Activated CD8-positive, alpha-beta T cell treated with anti-CD3 and anti-CD28 coated beads for 36 hours (primary cell): ENCODE results near the gene CTBP2. TPM values are rescaled to one million over a fixed set of nuclear protein-coding genes. Genes with fewer than 3 reads are reported as not detected.

ENCODE experiments used
- ATAC-seq: fragments of 200-7000 bp; cut with Tn5 transposase; one replicate; pipeline ENCODE4 v1.10.0; 2021; ENCODE audit warnings: mild to moderate bottlenecking, moderate library complexity
- CTCF ChIA-PET: fragments of 350-600 bp; sonication (Branson Sonifier 250); formaldehyde crosslinking; loops from one replicate; lab custom pipeline; 2021; ENCODE audit warnings: antibody characterized with exemption; lab: Charles Lee
- POLR2A ChIA-PET: fragments of 350-600 bp; sonication (Branson Sonifier 250); formaldehyde crosslinking; loops from one replicate; lab custom pipeline; 2021; ENCODE audit warnings: antibody characterized with exemption; lab: Charles Lee
- DNase-seq: peaks from one replicate; pipeline ENCODE4 v3.0.0-alpha.2; 2020
- H3K27ac Mint-ChIP-seq: one replicate; pipeline ENCODE4 v1.8.0; 2021; ENCODE audit warnings: mild to moderate bottlenecking, mixed read lengths
- H3K27me3 Mint-ChIP-seq: one replicate; pipeline ENCODE4 v1.8.0; 2021; ENCODE audit warnings: mixed read lengths
- H3K36me3 Mint-ChIP-seq: one replicate; pipeline ENCODE4 v1.8.0; 2021; ENCODE audit warnings: low read depth, mixed read lengths
- H3K4me1 Mint-ChIP-seq: one replicate; pipeline ENCODE4 v1.8.0; 2021; ENCODE audit warnings: low read depth, mixed read lengths
- H3K4me3 Mint-ChIP-seq: one replicate; pipeline ENCODE4 v1.8.0; 2021; ENCODE audit warnings: mild to moderate bottlenecking, moderate library complexity, mixed read lengths
- H3K9me3 Mint-ChIP-seq: one replicate; pipeline ENCODE4 v1.8.0; 2021; ENCODE audit warnings: mixed read lengths
- intact Hi-C: fragments of 100-400 bp; cut with micrococcal nuclease; formaldehyde crosslinking; loops from one replicate; pipeline ENCODE4 v1.10.0; 2022
- total RNA-seq, 2 experiments: library from RNA; stranded (reverse); gene quantifications; one replicate each; pipeline ENCODE4 v1.2.3, GENCODE V29; 2021
- TF ChIP-seq, protein P1 (sequence below): fragments of 200-600 bp; IDR thresholded peaks from one replicate; pipeline ENCODE4 v1.8.0; 2022; ENCODE audit warnings: antibody characterized with exemption, mild to moderate bottlenecking

The CTBP2 gene
- total RNA-seq, 2 experiments from 2014 or later, result 0.60 to 0.88 TPM

DNA sequence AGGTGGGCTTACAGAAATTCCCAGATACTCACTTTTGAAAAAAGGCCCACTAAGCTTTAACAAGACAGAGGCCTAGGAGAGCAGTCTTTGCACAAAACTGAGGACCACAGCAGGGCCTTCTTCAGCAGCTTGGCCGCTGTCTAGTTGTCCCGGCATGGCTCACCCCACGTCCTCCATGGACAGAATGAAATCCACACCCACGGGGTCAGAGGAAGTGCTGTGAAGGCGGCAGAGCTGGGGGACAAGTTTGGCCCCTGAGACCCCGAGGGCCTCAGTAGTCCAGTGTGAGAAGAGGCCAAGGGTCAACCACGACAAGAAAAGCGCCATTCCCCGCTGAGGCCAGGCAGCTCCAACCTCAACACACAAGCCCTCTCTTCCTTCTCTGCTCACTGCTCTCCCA is 139.5 kb downstream of the CTBP2 start:
- no peak overlapping the region for H3K4me3 Mint-ChIP-seq
- ATAC-seq, result no peak
- POLR2A ChIA-PET, result no interaction called here

DNA sequence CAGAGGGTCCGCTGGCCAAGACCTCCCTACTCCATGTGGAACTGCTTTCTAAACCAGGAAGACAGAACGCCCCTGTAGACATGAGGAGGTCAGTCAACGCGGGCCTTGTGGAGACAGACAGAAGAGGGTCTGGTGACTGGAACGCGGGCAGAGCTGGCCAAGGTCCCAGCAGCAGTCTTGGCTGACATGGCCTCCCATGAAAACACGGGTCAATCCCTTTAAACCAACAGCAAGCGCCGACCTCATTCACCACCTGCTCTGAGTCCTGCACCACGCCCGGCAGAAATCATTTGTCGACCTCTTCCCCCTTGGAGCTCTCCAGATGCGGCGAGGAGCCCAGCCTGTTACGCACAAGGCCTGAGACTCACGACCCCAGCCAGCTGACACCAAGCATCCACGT is 140.0 kb downstream of the CTBP2 start:
- no peak for ATAC-seq
- no peaks in the 10 kb centered on the region for H3K36me3 Mint-ChIP-seq
- POLR2A ChIA-PET, result interaction anchor here (0.6 kb wide), 1 partner anchor 537 kb away, joined by 3 read pairs; no protein-coding TSS in a partner anchor
- H3K4me1 Mint-ChIP-seq, result no peaks in the 10 kb centered on the region
- no peaks in the 10 kb centered on the region for H3K27me3 Mint-ChIP-seq
- intact Hi-C loops, result no loop called here
- peaks cover 2% of the 10 kb centered on the region for H3K9me3 Mint-ChIP-seq
- H3K27ac Mint-ChIP-seq, result no peak overlapping the region
- no peak overlapping the region for H3K4me3 Mint-ChIP-seq
- TF ChIP-seq, protein P1, sequence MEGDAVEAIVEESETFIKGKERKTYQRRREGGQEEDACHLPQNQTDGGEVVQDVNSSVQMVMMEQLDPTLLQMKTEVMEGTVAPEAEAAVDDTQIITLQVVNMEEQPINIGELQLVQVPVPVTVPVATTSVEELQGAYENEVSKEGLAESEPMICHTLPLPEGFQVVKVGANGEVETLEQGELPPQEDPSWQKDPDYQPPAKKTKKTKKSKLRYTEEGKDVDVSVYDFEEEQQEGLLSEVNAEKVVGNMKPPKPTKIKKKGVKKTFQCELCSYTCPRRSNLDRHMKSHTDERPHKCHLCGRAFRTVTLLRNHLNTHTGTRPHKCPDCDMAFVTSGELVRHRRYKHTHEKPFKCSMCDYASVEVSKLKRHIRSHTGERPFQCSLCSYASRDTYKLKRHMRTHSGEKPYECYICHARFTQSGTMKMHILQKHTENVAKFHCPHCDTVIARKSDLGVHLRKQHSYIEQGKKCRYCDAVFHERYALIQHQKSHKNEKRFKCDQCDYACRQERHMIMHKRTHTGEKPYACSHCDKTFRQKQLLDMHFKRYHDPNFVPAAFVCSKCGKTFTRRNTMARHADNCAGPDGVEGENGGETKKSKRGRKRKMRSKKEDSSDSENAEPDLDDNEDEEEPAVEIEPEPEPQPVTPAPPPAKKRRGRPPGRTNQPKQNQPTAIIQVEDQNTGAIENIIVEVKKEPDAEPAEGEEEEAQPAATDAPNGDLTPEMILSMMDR, result no peak
- DNase-seq, result no peak
- CTCF ChIA-PET, result interaction anchor here (0.5 to 1.2 kb wide), 2 partner anchors 28 to 185 kb away, joined by 3 read pairs; no protein-coding TSS in a partner anchor

More for the DNA sequence above, 139.5 kb downstream of the CTBP2 start:
- no peaks in the 10 kb centered on the region for H3K4me1 Mint-ChIP-seq
- peaks cover 2% of the 10 kb centered on the region for H3K9me3 Mint-ChIP-seq
- CTCF ChIA-PET, result interaction anchor here (1.2 kb wide), 1 partner anchor 27 kb away, joined by 3 read pairs; no protein-coding TSS in a partner anchor
- H3K27me3 Mint-ChIP-seq, result no peaks in the 10 kb centered on the region
- DNase-seq, result no peak
- no peaks in the 10 kb centered on the region for H3K36me3 Mint-ChIP-seq
- H3K27ac Mint-ChIP-seq, result no peak overlapping the region
- intact Hi-C loops, result no loop called here
- TF ChIP-seq, protein P1, result no peak

DNA sequence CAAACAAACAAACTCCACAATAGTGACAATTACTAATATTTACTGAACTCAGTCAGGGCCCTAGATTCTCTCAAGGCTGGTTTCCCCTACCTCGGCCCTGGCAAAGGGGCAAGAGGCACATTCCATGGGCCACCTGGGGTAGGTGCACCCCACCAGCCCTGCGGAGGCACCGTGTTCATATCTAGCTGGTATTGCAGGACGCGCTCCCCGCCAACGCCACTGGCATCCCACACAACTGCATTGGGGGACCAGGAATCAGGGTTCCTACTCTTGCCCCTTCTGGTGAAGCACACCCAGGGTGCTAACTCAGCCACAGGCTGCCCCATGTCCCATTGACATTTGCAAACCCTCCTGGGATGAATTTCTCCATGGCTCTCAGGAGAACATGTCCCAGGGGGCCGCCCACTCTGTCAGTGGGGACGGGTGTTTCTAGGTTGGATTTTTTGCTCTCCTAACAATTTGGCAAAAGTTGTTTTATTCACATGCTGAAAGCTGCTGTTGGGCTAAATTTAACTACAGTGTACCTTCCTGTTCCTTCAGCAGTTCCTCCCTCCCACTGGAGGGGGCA is 141.7 kb downstream of the CTBP2 start:
- POLR2A ChIA-PET, result no interaction called here
- Mint-ChIP-seq H3K36me3 (no peaks in the 10 kb centered on the region), H3K27me3 (peaks cover 4% of the 10 kb centered on the region), H3K9me3 (peaks cover 2% of the 10 kb centered on the region), H3K4me1 (no peaks in the 10 kb centered on the region), H3K27ac (no peak overlapping the region), H3K4me3 (no peak overlapping the region)
- intact Hi-C loops, result no loop called here
- DNase-seq (no peak), ATAC-seq (no peak)
- CTCF ChIA-PET, result interaction anchor here (0.9 kb wide), 1 partner anchor 43 kb away, joined by 3 read pairs; no protein-coding TSS in a partner anchor
- TF ChIP-seq, protein P1, result no peak

GRCh38 chr10:125017547-125018298 is 142.6 kb downstream of the CTBP2 start:
- no peak for DNase-seq
- H3K36me3 Mint-ChIP-seq, result no peaks in the 10 kb centered on the region
- intact Hi-C loops, result no loop called here
- no peak overlapping the region for H3K4me3 Mint-ChIP-seq
- ChIA-PET POLR2A (no interaction called here), CTCF (no interaction called here)
- no peaks in the 10 kb centered on the region for H3K4me1 Mint-ChIP-seq
- peaks cover 2% of the 10 kb centered on the region for H3K9me3 Mint-ChIP-seq
- ATAC-seq, result no peak
- TF ChIP-seq, protein P1, result no peak
- H3K27me3 Mint-ChIP-seq, result peaks cover 4% of the 10 kb centered on the region
- H3K27ac Mint-ChIP-seq, result no peak overlapping the region

GRCh38 chr10:125016611-125017202 is 143.7 kb downstream of the CTBP2 start:
- no peak for DNase-seq
- Mint-ChIP-seq H3K4me3 (no peak overlapping the region), H3K4me1 (no peaks in the 10 kb centered on the region), H3K36me3 (no peaks in the 10 kb centered on the region), H3K9me3 (peaks cover 2% of the 10 kb centered on the region), H3K27me3 (peaks cover 4% of the 10 kb centered on the region), H3K27ac (no peak overlapping the region)
- CTCF ChIA-PET, result no interaction called here
- POLR2A ChIA-PET, result no interaction called here
- TF ChIP-seq, protein P1, result no peak
- no peak for ATAC-seq
- intact Hi-C loops, result no loop called here
